Ovary (tissue), 9 donors: Measurements from ENCODE around the gene VGF. TPM values are rescaled to one million over a fixed set of nuclear protein-coding genes. Genes with fewer than 3 reads are reported as not detected.

Experiments used
- DNase-seq, 5 donors: peaks; one replicate each; pipeline ENCODE4 v3.0.0-alpha.2; 2019 to 2020
- H3K27ac ChIP-seq, 2 donors: fragments of 200-600 bp; one replicate each; pipeline versions ENCODE4 v1.5.1 to v1.8.0; 2019 to 2022
- H3K27me3 ChIP-seq: fragments of 200-600 bp; one replicate; pipeline ENCODE4 v1.8.0; 2022
- H3K36me3 ChIP-seq: fragments of 200-600 bp; sonication (generic); one replicate; pipeline ENCODE4 v1.5.1; 2019
- H3K4me1 ChIP-seq: one replicate; pipeline ENCODE4 v1.8.1; 2013; ENCODE audit warnings: mild to moderate bottlenecking, moderate library complexity; ENCODE audit not compliant: insufficient read depth
- H3K4me3 ChIP-seq: fragments of 200-600 bp; sonication (generic); one replicate; pipeline ENCODE4 v1.5.1; 2017
- H3K9me3 ChIP-seq, 2 donors: fragments of 200-600 bp in 1 of 2; sonication (generic) in 1 of 2; one replicate each; pipeline versions ENCODE4 v1.5.1 to v1.8.1; 2013 to 2019; ENCODE audit warnings: mild to moderate bottlenecking in 1 of 2, moderate library complexity in 1 of 2
- CTCF ChIP-seq, 3 donors: fragments of 450-650 bp in 2 of 3; fragments of 200-600 bp in 1 of 3; IDR thresholded peaks; one replicate each; pipeline versions ENCODE4 v1.5.1 to v1.8.0; 2016 to 2022; ENCODE audit warnings: antibody characterized with exemption in 3 of 3, mild to moderate bottlenecking in 1 of 3
- EP300 ChIP-seq: sonication (generic); formaldehyde crosslinking; IDR thresholded peaks from one replicate; pipeline ENCODE4 v1.6.1; 2017; ENCODE audit warnings: antibody characterized with exemption
- POLR2A ChIP-seq: fragments of 450-650 bp; IDR thresholded peaks from one replicate; pipeline ENCODE4 v1.6.1; 2017; ENCODE audit warnings: antibody characterized with exemption, mild to moderate bottlenecking, moderate library complexity
- WGBS, 3 donors: extraction: QIAGEN DNeasy Blood & Tissue Kit in 1 of 3; methylation state at CpG; one replicate each; pipeline versions ENCODE4 v1.1.5 to v1.1.7; 2013 to 2017; 5-methylcytosine and 5-hydroxymethylcytosine counted together
- intact Hi-C, 4 donors: fragments of 100-400 bp; cut with DNase I; formaldehyde crosslinking; loops; one replicate each; pipeline versions ENCODE4 v1.11.0 to v1.15.1; 2022 to 2023
- polyA plus RNA-seq, 2 donors: library from polyadenylated mRNA; stranded (reverse); fragments of 200-250 nt in 1 of 2; fragments of 350-450 nt in 1 of 2; fragmentation: Illumina TruSeq in 1 of 2; extraction: RNeasy Lipid Tissue Mini Kit (QIAGEN cat#74804) in 1 of 2; gene quantifications; one replicate each; pipeline ENCODE4 v1.2.3, GENCODE V29; 2013 to 2014
- total RNA-seq, 7 donors: library from RNA; depleted of rRNA in 2 of 7; stranded (reverse); fragments of >200 nt in 2 of 7; fragmentation: NEBNext Ultra II Directional in 3 of 7; extraction: Animal tissue kit (Norgen Biotek cat#: 25700) in 3 of 7; gene quantifications; one replicate each; pipeline versions ENCODE4 v1.1.0 to v1.2.4, GENCODE V29; 2016 to 2023
- donor health status: DM: no; HTN: no; CAD: no; lungs with moderate emphysema.
- donor health status: DM: no; HTN: no; CAD: no.
- donor health status: Bipolar disorder and iron deficiency.
- donor health status: DM: yes; HTN: yes; CAD: no.
- donor health status: DM: no; HTN: no; CAD: no.
- donor health status: DM: yes; HTN: yes; CAD: no.

The VGF gene
- total and polyA plus RNA-seq, 9 donors, result 0.04 to 0.20 TPM; not detected in 7

- no peak overlapping the region for H3K4me3 ChIP-seq
- H3K36me3 ChIP-seq, result no peaks in the 10 kb centered on the region
- no peak for DNase-seq
- H3K4me1 ChIP-seq, result peaks cover 22% of the 10 kb centered on the region
- no peak overlapping the region for H3K27ac ChIP-seq
- intact Hi-C loops, result no loop called here
- H3K27me3 ChIP-seq, result no peaks in the 10 kb centered on the region
- H3K9me3 ChIP-seq, result no peaks in the 10 kb centered on the region
- 84 to 92% (median 86%) methylated on average over 3 of the region's 3 CpGs for WGBS, 3 donors
- no peak for TF ChIP-seq POLR2A
- no peak for TF ChIP-seq EP300
- no peak for TF ChIP-seq CTCF (IDR thresholded peaks at IDR 0.05)
Measured at GRCh38 chr7:101118856-101119255, 46.5 kb downstream of the VGF start.

GRCh38 chr7:101116898-101117297, 48.5 kb downstream of the VGF start:
- no peak for TF ChIP-seq POLR2A
- no peak for TF ChIP-seq CTCF (IDR thresholded peaks at IDR 0.05)
- TF ChIP-seq EP300, result no peak
- WGBS, 3 donors, result 63 to 73% (median 72%) methylated on average over 10 of the region's 10 CpGs
- Histone ChIP-seq H3K4me1 (peaks cover 17% of the 10 kb centered on the region), H3K4me3 (no peak overlapping the region), H3K9me3 (no peaks in the 10 kb centered on the region), H3K27me3 (no peaks in the 10 kb centered on the region), H3K27ac (peak overlapping the region; percentile 21 to 63), H3K36me3 (no peaks in the 10 kb centered on the region)
- intact Hi-C loops, result no loop called here
- no peak for DNase-seq

GRCh38 chr7:101115215-101115614, 50.2 kb downstream of the VGF start:
- no peaks in the 10 kb centered on the region for H3K27me3 ChIP-seq
- peaks cover 20% of the 10 kb centered on the region for H3K4me1 ChIP-seq
- 89 to 96% (median 92%) methylated on average over 3 of the region's 3 CpGs for WGBS, 3 donors
- TF ChIP-seq EP300 (no peak), CTCF (IDR thresholded peaks at IDR 0.05) (no peak), POLR2A (no peak)
- H3K4me3 ChIP-seq, result no peak overlapping the region
- DNase-seq, result no peak
- no peaks in the 10 kb centered on the region for H3K9me3 ChIP-seq
- no peaks in the 10 kb centered on the region for H3K36me3 ChIP-seq
- intact Hi-C loops, result no loop called here
- peak overlapping the region in 1 of 2 donors; percentile 70 for H3K27ac ChIP-seq

- Histone ChIP-seq H3K4me3 (no peak overlapping the region), H3K9me3 (no peaks in the 10 kb centered on the region), H3K27me3 (no peaks in the 10 kb centered on the region), H3K27ac (peak overlapping the region in 1 of 2 donors; percentile 70), H3K36me3 (no peaks in the 10 kb centered on the region), H3K4me1 (peaks cover 20% of the 10 kb centered on the region)
- WGBS, 3 donors, result 38 to 52% (median 46%) methylated on average over 7 to 8 of the region's 8 CpGs
- intact Hi-C loops, result no loop called here
- DNase-seq, result no peak
- TF ChIP-seq POLR2A, result no peak
- no peak for TF ChIP-seq EP300
- TF ChIP-seq CTCF (IDR thresholded peaks at IDR 0.05), result no peak
Measured at GRCh38 chr7:101114492-101114891, 50.9 kb downstream of the VGF start.
